Dermis microvascular lymphatic vessel endothelial cell (primary cell): ENCODE data around the gene ALPK1. TPM values are rescaled to one million over a fixed set of nuclear protein-coding genes. Genes with fewer than 3 reads are reported as not detected.
"Not testable (repeated sequence)": the region's sequence is repeated elsewhere in the genome, so short reads cannot be mapped to it uniquely, and the experiment has no call there.

ENCODE experiments used
- DNase-seq, 2 donors: peaks; one replicate each; pipeline versions ENCODE4 v3.0.0 to v3.0.0-alpha.2; 2010; ENCODE audit warnings: low read depth in 2 of 2
- total RNA-seq: library from RNA; depleted of rRNA; stranded (reverse); fragments of >200 nt; gene quantifications from 2 replicates; pipeline ENCODE4 v1.2.1, GENCODE V29; 2014

Gene ALPK1
- total RNA-seq, 1 donor from 2014 or later: 1.2 TPM

DNA sequence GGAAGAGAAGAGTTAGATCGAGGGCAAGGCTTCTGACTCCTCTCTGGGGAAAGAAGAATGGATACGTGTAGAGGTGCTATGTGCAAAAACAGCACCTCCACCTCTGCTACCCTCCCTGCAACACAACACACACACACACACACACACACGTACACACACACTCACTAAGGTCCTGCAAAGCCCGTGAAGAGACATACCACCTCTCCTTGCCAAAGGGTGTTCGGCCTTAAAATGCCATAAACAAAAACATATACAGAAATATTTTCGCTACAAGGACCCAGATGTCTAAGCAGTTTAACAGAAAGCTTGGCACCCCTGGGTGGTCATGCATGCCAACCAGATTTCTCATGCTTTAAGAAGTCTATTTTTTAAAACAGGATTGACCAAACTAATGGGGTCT is 13.0 kb upstream of the ALPK1 start:
- DNase-seq: peak in 1 of 2 donors; percentile 25

DNA sequence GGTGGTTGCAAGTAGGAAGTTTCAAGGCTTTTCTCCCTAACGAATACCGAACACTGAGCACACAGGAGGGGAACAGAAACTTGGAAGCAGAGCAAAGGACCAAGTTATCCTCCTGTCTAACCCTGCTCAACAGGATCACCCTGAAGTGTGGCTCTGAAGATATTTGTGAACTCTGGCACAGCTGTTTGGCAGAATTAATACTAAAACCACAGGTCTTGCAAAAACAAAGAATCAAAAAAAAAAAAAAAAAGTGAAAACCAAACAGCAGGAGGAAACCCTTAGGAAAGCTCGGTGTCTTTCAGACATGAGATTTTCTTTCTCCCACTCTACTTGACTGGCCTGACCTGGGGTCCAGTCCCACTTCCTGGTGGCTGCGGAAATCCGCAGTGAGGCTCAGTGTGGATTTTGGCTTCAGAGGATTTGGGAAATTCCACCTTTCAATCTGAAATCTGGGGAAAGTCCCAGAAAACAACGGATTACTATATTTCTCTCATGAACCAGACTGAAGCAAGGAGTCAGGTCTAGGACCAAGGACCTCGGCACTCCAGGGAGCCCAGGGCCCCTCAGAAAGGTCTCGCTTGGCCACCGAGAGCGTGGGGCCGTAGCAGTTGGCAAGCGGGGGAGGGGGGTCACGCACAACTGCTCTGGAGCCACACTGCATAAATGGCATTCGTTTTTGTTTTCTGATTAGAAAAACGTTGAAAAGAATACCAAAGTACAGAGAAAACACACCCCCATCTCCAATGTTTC is 12.3 kb upstream of the ALPK1 start:
- peak; percentile 29 to 69 for DNase-seq

DNA sequence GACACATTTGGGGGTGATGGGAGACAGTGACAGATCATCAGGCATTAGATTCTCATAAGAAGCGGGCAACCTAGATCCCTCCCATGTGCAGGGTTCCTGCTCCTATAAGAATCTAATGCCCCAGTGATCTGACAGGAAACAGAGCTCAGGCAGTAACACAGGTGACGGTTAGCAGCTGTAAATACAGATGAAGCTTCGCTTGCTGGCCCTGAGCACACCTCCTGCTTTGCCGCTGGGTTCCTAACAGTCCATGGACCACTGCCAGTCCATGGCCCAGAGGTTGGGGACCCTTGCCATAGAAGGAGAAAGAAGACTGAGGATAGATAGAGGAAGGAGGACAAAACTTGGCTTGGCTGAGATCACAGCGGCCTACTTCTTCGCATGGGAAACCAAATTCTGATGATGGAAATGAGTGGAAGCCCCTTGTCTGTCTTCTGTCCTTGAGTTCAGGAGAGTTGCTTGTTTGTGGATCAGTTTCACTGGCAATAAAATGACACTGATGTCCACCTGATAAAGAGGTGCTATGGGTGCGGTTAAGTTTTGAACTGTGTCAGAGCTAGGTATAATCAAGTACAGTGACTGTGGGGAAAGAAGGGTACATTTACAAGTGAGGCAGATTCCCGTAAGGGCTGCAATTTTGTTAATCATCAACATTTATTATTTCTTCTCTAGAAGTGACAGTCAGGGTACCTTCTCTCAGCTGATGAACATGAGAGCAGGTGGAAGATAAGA is 9.7 kb upstream of the ALPK1 start:
- no peak for DNase-seq

DNA sequence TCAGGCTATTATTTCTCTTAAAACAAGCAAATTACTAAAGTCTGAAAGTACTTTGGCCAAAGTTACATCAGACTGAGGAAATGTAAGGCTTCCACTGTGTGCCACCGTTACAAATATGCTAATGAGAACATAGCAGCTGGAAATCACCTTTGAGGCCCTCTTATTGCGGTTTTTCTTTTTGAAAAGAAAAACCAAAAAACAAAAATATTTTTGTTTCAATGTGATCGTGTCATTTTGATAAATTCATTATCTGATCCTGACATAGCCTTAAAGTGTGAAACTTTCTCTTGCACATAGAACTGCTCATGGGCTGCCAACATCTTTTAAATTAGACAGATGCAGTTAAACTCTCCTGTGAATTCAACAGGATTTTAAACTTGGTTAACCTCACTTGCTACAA is 8.7 kb upstream of the ALPK1 start:
- DNase-seq: no peak

DNA sequence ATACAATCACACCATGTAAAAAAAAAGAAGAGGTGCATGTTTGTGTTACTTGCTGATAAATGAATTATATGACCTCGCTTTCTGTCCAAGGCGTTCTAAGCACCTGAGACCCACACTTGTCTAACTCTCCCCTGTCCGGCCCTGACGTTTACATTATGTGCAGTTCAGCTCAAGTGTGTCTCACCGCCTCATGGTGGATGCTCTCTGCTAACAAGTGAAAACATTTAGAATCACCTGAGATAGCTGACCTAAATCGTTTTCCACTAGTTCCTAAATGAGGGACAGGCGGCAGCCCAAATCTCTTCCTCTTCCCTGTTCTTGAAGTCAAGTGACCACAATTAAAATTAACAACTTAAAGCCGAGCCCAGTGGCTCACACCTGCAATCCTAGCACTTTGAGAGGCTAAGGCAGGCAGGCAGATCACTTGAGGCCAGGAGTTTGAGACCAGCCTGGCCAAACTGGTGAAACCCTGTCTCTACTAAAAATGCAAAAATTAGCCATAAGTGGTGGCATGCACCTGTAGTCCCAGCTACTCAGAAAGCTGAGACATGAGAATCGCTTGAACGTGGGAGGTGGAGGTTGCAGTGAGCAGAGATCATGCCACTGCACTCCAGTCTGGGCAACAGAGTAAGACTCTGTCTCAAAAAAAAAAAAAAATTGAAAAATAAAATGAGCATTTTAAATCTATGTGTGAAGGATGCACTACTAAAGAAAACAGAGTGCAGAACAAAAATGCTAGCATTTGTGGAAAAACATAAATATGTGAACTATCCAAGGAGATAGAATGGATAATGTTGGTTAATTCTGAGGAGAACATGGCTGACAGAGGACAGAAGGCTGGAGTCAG is 7.5 kb upstream of the ALPK1 start:
- no peak for DNase-seq

DNA sequence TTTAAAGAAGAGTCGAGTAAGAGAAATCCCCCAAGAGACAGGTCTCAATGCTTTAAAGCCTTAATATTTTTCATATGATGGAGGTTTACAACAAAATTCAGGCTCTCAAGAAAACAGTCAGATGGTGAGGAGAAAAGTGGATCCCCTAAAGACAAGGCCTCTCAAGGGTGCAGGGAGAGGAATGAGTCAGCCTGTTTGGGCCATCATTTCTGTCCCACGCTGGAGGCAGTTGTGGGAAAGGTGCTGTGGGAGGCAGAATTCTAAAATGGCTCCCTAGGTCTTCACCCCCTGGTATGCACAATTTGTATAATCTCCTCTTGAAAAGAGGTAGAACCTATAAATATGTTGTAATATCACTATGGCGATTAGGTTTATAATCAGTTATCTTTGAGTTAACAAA is 6.8 kb upstream of the ALPK1 start:
- DNase-seq: no peak

DNA sequence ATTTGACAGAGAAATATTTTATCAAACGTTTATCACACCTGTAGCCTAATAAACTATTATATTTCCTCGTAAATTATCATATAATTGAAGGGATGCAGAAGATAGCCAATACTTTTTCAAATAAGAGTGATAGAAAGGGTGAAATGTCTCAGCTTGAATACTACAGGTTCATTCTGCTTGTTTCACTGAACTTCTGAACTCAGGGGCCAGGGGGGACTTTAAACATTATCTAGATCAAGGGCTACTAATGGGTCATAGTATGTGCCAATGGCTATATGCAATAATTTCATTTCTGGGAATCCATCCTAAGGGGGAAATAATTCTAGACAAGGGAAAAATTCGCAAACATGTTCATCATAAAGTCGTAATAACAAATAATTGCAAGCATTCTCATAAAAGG is 2.6 kb downstream of the ALPK1 start:
- no peak for DNase-seq

DNA sequence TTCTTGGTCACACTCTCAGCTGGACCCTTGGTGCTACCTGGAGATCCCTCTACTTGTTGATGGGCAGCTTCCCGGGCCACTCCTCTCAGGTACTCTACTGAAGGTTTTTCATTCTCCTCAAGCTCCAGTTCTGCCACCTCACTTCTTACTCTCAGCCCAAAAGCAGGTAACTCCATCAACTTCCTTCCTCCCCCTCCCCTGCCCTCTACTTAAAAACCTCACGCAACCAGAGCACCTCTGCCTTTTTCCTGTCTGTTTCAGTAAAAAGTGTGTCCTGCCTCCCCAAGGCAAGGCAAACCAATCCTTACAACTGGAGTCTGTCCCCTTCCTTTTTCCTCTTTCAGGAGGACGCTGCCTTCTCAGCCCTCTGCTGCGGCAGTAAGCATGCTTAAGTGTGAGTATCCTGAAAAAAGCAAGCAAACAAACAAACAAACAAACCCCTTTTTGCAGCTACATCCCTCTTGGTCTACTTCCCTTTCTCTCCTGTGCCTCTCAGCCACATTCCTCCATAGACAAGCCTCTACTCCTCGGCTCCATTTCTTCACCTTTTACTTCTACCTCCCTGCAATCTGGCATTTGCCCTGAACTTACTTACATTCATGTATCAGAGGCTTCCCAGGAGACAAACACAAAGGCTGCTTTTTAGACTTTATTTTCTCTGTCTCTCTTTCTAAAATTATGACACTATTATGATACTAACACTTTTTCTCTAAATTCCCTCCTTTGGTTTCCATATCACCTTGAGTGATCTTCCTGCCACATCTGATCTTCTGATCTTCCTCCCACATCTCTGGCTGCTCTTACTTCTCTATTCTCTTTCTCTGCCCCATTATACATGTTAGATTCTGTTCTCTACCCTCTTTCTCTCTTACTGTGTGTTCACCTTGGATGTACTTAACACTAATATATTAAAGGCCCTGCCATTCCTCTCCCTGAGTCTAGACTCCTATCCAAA is 5.4 kb downstream of the ALPK1 start:
- no peak for DNase-seq

DNA sequence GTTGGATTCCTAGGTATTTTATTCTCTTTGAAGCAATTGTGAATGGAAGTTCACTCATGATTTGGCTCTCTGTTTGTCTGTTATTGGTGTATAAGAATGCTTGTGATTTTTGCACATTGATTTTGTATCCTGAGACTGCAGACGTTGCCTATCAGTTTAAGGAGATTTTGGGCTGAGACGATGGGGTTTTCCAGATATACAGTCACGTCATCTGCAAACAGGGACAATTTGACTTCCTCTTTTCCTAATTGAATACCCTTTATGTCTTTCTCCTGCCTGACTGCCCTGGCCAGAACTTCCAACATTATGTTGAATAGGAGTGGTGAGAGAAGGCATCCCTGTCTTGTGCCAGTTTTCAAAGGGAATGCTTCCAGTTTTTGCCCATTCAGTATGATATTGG is 8.3 kb downstream of the ALPK1 start:
- not testable (repeated sequence) for DNase-seq

DNA sequence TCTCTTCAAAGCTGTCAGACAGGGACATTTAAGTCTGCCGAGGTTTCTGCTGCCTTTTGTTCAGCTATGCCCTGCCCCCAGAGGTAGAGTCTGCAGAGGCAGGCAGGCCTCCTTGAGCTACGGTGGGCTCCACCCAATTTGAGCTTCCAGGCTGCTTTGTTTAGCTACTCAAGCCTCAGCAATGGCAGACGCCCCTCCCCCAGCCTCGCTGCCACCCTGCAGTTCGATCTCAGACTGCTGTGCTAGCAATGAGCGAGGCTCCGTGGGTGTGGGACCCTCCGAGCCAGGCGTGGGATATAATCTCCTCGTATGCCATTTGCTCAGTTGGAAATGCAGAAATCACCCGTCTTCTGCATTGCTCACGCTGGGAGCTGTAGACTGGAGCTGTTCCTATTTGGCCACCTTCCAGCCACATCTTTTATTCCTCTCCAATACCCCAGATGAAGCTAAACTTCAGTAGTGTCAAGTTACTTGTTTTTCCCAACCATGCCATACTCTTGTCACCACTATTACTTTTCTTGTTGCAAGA is 12.2 kb downstream of the ALPK1 start:
- not testable (repeated sequence) for DNase-seq

DNA sequence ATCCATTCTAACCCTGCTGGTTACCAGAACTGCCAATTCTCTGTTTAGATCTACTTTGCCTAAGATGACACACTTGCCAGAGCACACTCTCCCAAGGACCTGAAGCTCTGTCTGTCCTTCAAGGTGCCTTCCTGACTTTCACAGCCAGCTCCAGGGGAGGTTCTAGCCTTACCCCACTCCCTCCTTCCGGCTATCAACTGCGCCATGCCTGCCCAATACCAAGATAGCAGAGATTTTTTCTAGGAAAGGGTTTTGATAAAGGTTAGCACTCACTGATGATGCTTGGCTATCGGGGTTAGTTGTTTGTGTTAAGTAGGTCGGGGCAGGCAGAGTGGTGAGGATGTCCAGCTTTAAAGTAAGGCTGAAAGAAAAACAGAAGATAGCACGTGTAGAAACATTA is 14.3 kb downstream of the ALPK1 start:
- DNase-seq: no peak

DNA sequence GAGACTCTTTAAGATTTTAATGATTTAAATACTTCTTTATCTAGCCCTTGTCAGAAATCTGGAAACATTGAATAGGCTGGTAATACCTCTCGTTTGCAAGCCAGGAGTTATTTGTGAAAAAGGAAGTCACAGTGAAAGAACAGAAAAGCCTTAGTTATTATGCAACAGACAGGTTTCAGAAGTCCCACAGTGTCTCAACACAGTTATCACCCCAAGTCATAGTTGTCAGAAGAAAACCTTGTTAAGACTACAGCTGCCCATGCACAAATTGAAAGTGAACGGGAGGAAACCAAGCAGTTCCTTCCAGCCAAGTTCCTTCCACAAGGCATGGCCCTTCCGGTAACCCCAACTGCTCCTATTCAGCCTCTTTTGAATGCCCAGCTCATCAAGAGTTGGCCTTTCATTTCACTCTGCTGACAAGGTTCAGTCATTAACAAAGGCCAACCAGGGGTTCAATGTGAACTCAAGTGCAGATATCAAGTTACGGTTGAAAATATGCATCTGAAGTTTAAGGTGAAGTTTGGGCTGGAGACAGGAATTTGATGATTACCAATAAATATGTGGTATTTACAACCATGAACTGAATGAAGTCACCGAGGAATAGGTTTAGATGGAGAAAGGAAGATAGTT is 15.6 kb downstream of the ALPK1 start:
- no peak for DNase-seq

DNA sequence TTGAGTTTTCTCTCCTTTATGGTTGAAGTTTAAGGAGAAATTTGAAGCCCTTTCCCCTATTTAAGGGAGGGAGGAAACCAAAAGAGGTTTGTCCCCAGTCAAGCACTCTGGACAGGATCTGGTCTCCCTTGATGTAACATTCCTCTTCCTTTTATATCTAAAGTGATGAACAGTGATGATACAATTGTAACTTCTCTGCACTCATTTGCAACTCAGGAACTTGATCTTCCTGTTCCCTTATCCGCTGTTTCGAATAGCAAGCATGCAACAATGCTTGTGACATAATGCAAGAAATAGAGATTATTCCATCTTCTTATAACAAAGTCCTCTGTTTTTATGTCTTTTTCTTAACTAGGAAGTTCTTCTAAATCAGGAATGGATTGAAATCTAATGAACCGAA is 18.3 kb downstream of the ALPK1 start:
- DNase-seq: peak in 1 of 2 donors; percentile 14

DNA sequence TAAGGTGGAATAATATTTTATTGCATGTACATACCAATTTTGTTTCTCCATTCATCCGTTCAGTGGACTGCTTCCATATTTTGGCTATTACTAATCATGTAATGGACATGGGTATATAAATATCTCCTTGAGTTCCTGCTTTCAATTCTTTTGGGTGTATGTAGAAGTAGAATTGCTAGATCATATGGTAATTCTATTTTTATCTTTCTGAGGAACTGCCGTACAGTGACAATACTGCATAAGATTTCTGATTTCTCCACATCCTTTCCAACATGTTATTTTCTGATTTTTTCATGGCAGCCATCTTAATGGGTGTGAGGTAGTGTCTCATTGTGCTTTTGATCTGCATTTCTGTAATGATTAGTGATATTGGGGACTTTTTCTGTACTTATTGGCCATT is 19.2 kb downstream of the ALPK1 start:
- no peak for DNase-seq

DNA sequence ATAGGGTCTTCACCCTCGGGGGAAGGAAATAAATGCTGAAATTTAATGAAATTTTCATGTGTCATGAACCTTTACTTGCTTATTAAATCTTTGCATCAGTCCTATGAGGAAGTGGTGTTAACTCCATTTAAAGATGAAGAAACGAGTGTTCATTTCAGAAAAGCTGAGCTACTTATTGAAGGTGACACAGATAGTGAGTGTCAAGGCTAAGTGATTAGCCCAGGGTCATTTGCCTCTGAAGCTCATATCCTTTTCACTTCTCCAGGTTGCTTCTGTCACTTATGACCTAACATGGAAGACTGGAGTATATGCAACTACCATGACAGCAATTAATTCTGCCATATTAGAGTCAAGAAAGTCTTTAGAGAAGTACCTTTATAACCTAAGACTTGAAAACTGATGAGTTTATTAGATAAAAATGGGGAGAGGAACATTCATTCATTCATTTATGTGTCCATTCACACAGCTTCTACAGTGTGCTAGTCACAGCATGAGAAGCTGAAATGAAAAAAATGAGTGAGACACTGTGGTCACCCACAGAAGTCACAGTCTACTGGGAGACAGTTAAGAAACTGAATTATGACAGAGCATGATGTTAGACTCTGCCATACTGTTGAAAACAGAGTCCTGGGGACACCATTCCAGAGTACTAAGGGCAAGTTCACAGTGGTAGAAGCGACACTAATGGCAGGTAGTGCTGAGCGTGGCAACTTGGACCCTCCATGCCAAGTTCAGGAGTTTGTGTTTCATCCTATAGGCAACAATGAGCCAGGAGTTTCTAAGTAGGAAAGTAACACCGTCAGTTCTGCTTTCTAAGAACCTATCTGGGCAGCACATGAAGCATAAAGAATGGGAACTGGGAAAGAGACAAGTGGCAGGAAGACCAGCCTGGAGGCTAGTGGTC is 21.3 kb downstream of the ALPK1 start:
- DNase-seq: no peak

DNA sequence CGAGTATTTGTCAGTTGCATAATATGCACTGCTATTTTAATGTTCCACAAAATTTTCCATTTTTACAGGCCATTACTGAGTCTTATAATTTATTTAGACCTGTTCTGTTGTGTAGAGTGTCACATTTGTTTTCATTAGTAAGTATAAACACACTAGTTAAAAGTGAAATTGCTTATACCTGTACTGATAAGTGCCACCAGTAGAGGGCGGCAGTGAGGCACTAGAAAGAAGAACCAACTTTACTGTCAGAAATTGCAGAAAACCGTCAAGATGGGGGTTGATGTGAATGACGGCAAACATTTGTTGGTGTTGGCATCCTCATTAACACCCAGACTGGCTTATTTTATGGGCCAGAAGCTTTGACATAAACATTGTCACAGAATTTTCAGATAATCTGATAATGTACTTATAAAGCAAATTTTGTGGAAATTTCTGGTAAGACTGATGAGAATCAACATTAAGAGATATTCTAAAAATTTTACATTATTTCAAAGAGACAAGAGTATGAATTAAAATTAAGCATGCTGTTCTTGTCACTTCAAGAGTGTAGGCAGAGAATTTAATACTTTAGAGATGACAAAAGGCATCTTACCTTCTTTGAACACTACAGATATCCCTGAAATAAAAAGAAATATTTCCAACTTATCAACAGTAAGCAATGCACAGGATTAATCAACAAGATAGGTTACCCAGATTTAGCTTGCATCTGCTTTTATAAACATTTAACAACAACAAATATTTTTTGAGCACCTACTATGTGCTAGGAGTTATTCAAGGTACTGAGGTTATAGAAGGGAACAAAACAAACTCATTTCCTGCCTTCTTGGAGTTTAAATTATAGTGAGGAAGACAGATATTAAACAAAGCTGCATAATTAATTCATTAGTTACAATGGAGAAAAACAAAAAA is 24.9 kb downstream of the ALPK1 start:
- DNase-seq: peak; percentile 39 to 73

DNA sequence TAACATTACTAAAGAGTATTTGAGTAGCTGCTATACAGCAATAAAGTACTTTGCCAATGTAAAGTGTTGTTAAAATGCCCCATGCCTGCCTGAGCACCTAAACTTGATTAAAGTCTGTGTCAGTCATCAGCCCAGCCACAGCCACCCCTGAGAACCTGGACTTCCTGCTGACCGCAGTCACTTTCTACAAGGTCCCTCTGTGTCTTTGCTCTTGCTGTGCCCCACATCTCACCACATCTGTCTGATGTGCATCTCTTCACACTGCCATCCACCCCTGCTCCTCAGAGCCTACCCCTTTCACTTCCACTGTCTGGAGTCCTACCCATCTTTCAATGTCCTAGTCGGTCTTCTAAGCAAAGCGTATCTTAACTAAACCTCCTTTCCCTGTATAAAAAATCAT is 25.7 kb downstream of the ALPK1 start:
- no peak for DNase-seq

DNA sequence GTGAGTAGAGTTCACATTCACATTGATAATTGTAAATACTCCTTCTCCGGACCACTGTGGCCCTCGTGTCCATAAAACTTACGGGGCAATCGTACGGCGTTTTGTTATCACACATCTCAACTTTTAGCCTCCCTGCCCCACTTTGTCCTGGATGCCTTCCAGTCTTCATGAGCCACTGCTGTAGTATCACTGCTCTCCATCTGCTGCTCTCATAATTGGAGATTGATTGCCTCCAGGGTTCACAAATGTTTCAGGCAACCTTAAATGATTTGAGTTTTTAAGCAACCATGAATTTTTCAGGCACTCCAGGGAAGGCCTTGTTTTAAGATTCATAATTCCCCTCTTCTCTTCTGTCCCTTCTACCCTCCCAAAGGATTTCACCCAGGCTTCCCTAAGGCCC is 28.4 kb downstream of the ALPK1 start:
- DNase-seq: no peak
